Spleen (tissue), 11 donors: Measurements from ENCODE around the gene CTDP1. TPM values are rescaled to one million over a fixed set of nuclear protein-coding genes. Genes with fewer than 3 reads are reported as not detected.
A peak's percentile ranks its signal among the peaks of the same experiment; 100 is the strongest.

Experiments used
- DNase-seq: peaks from one replicate; pipeline ENCODE4 v3.0.0-alpha.2; 2020
- H3K27ac ChIP-seq, 8 donors: fragments of 200-600 bp; sonication (generic) in 7 of 8; 1 replicate in 4 of 8; 2 replicates in 4 of 8; pipeline versions ENCODE4 v1.5.0 to v1.8.0; 2016 to 2021; ENCODE audit warnings: inconsistent platforms in 4 of 8, mild to moderate bottlenecking in 4 of 8, moderate library complexity in 1 of 8
- H3K27me3 ChIP-seq, 7 donors: fragments of 200-600 bp; sonication (generic) in 6 of 7; replicated peaks in 1 of 7; 1 replicate in 4 of 7; 2 replicates in 3 of 7; pipeline versions ENCODE4 v1.5.0 to v1.8.0; 2016 to 2021; ENCODE audit warnings: inconsistent platforms in 3 of 7, mild to moderate bottlenecking in 1 of 7
- H3K36me3 ChIP-seq, 6 donors: fragments of 200-600 bp; sonication (generic) in 5 of 6; 1 replicate in 4 of 6; 2 replicates in 2 of 6; pipeline versions ENCODE4 v1.5.0 to v1.8.0; 2016 to 2021; ENCODE audit warnings: inconsistent platforms in 2 of 6
- H3K4me1 ChIP-seq, 6 donors: fragments of 200-600 bp; sonication (generic) in 5 of 6; 1 replicate in 3 of 6; 2 replicates in 3 of 6; pipeline versions ENCODE4 v1.5.0 to v1.8.0; 2016 to 2021; ENCODE audit warnings: inconsistent platforms in 3 of 6
- H3K4me3 ChIP-seq, 8 donors: fragments of 200-600 bp; sonication (generic) in 7 of 8; 1 replicate in 4 of 8; 2 replicates in 4 of 8; pipeline versions ENCODE4 v1.5.0 to v1.8.0; 2016 to 2021; ENCODE audit warnings: inconsistent platforms in 4 of 8, mild to moderate bottlenecking in 4 of 8, moderate library complexity in 2 of 8
- H3K9me3 ChIP-seq, 8 donors: fragments of 200-600 bp; sonication (generic) in 7 of 8; 1 replicate in 4 of 8; 2 replicates in 4 of 8; pipeline versions ENCODE4 v1.5.0 to v1.8.0; 2016 to 2021; ENCODE audit warnings: inconsistent platforms in 4 of 8
- CTCF ChIP-seq, 11 experiments: fragments of 200-600 bp in 7 of 11; fragments of 450-650 bp in 4 of 11; sonication (generic) in 4 of 11; IDR thresholded peaks in 8 of 11; conservative IDR thresholded peaks in 3 of 11; 1 replicate in 7 of 11; 2 replicates in 4 of 11; pipeline versions ENCODE4 v1.4.0 to v1.8.0; 2016 to 2021; ENCODE audit warnings: antibody characterized with exemption in 11 of 11, inconsistent platforms in 4 of 11, mild to moderate bottlenecking in 1 of 11
- POLR2A ChIP-seq, 3 donors: fragments of 450-650 bp; IDR thresholded peaks; one replicate each; pipeline ENCODE4 v1.5.1; 2017; ENCODE audit warnings: antibody characterized with exemption in 3 of 3, mild to moderate bottlenecking in 1 of 3
- POLR2AphosphoS5 ChIP-seq, 3 donors: sonication (generic); formaldehyde crosslinking; IDR thresholded peaks; one replicate each; pipeline ENCODE4 v1.5.1; 2017; ENCODE audit warnings: antibody characterized with exemption in 3 of 3
- WGBS, 5 donors: extraction: QIAGEN DNeasy Blood & Tissue Kit in 3 of 5; methylation state at CpG; one replicate each; pipeline versions ENCODE4 v1.1.5 to v1.1.7; 2013 to 2018; 5-methylcytosine and 5-hydroxymethylcytosine counted together
- intact Hi-C: fragments of 100-400 bp; cut with DNase I; formaldehyde crosslinking; loops from one replicate; pipeline ENCODE4 v1.15.0; 2023; ENCODE audit warnings: low total_unique reads
- polyA plus RNA-seq, 3 donors: library from polyadenylated mRNA; stranded (reverse); fragments of 200-250 nt; gene quantifications; one replicate each; pipeline ENCODE4 v1.2.1, GENCODE V29; 2013
- total RNA-seq, 7 donors: library from RNA; depleted of rRNA in 3 of 7; stranded (reverse); fragments of >200 nt in 3 of 7; fragmentation: NEBNext Ultra II Directional in 4 of 7; extraction: Animal tissue kit (Norgen Biotek cat#: 25700) in 4 of 7; gene quantifications; one replicate each; pipeline versions ENCODE4 v1.1.0 to v1.2.1, GENCODE V29; 2016 to 2021
- donor health status: healthy with polysubstance abuse.
- donor health status: DM: no; HTN: no; CAD: no; lungs with moderate emphysema.
- donor health status: DM: no; HTN: no; CAD: no.
- donor health status: Bipolar disorder and iron deficiency.
- donor health status: healthy.
- donor health status: DM: no; HTN: no; CAD: no.
- donor health status: DM: yes; HTN: yes; CAD: no.

The CTDP1 gene
- total and polyA plus RNA-seq, 10 donors, result 13.6 to 54.6 (median 28.6) TPM

- DNase-seq, result peak; percentile 63
- 94 to 98% (median 97%) methylated on average over 22 to 31 of the region's 31 CpGs for WGBS, 5 donors
- Histone ChIP-seq H3K27me3 (no peaks in the 10 kb centered on the region), H3K36me3 (peaks cover 8 to 51% (median 34%) of the 10 kb centered on the region in 6 donors), H3K4me1 (no peaks in the 10 kb centered on the region), H3K27ac (no peak overlapping the region), H3K4me3 (no peak overlapping the region), H3K9me3 (peaks cover 0 to 43% (median 9%) of the 10 kb centered on the region in 8 donors)
- intact Hi-C loops, result no loop called here
- no peak for TF ChIP-seq POLR2A (IDR thresholded peaks at IDR 0.05)
- peak in 1 of 3 donors; percentile 58 for TF ChIP-seq POLR2AphosphoS5 (IDR thresholded peaks at IDR 0.05)
Observed at GRCh38 chr18:79755496-79756142, 76.0 kb downstream of the CTDP1 start.

- 94 to 99% (median 97%) methylated on average over 9 to 10 of the region's 10 CpGs for WGBS, 5 donors
- TF ChIP-seq POLR2A (IDR thresholded peaks at IDR 0.05) (no peak), CTCF (IDR thresholded peaks at IDR 0.05 in 8 of 11, conservative IDR thresholded peaks at IDR 0.05 in 3 of 11) (no peak), POLR2AphosphoS5 (IDR thresholded peaks at IDR 0.05) (no peak)
Observed at GRCh38 chr18:79756143-79756500, 76.5 kb downstream of the CTDP1 start.

GRCh38 chr18:79756826-79757225, 77.2 kb downstream of the CTDP1 start:
- Histone ChIP-seq H3K27ac (no peak overlapping the region), H3K4me1 (no peaks in the 10 kb centered on the region), H3K36me3 (peaks cover 8 to 48% (median 34%) of the 10 kb centered on the region in 6 donors), H3K27me3 (no peaks in the 10 kb centered on the region), H3K9me3 (peaks cover 0 to 45% (median 9%) of the 10 kb centered on the region in 8 donors), H3K4me3 (no peak overlapping the region)
- TF ChIP-seq CTCF (IDR thresholded peaks at IDR 0.05 in 8 of 11, conservative IDR thresholded peaks at IDR 0.05 in 3 of 11), result no peak
- WGBS, 5 donors, result 96 to 99% (median 97%) methylated on average over 11 of the region's 11 CpGs
- peak; percentile 31 for DNase-seq
- intact Hi-C loops, result no loop called here

More at GRCh38 chr18:79756143-79756500, 76.5 kb downstream of the CTDP1 start:
- Histone ChIP-seq H3K27ac (no peak overlapping the region), H3K36me3 (peaks cover 8 to 51% (median 34%) of the 10 kb centered on the region in 6 donors), H3K27me3 (no peaks in the 10 kb centered on the region), H3K9me3 (peaks cover 0 to 45% (median 9%) of the 10 kb centered on the region in 8 donors), H3K4me1 (no peaks in the 10 kb centered on the region), H3K4me3 (no peak overlapping the region)
- intact Hi-C loops, result no loop called here
- peak; percentile 59 for DNase-seq

- Histone ChIP-seq H3K27me3 (no peaks in the 10 kb centered on the region), H3K4me1 (no peaks in the 10 kb centered on the region), H3K4me3 (no peak overlapping the region), H3K27ac (no peak overlapping the region), H3K36me3 (peaks cover 0 to 21% (median 12%) of the 10 kb centered on the region in 6 donors), H3K9me3 (peaks cover 0 to 52% (median 9%) of the 10 kb centered on the region in 8 donors)
- no peak for DNase-seq
- WGBS, 5 donors, result 3 to 33% (median 14%) methylated on average over 1 of the region's 1 CpG
- no peak for TF ChIP-seq CTCF (IDR thresholded peaks at IDR 0.05 in 8 of 11, conservative IDR thresholded peaks at IDR 0.05 in 3 of 11)
- TF ChIP-seq POLR2A (IDR thresholded peaks at IDR 0.05), result no peak
- no peak for TF ChIP-seq POLR2AphosphoS5 (IDR thresholded peaks at IDR 0.05)
- intact Hi-C loops, result no loop called here
Observed at GRCh38 chr18:79760348-79760747, 80.7 kb downstream of the CTDP1 start.
